Measurements from ENCODE around the gene DOK6. TPM values are rescaled to one million over a fixed set of nuclear protein-coding genes. Genes with fewer than 3 reads are reported as not detected.

DOK6 gene
- total and polyA plus RNA-seq, 2 donors (not counting 1 experiment from before 2014, with no cell fraction given), result not detected

GRCh38 chr18:69380324-69380723 lies 20.4 kb upstream of the DOK6 start:
- Histone ChIP-seq H3K4me3 (ENCODE audit: control extremely low read depth in 1 of 5, extremely low read depth in 1 of 5, insufficient read depth in 1 of 5, low read depth in 2 of 5, low read length in 4 of 5) (no peak overlapping the region), H4K20me1 (ENCODE audit: control insufficient read depth, insufficient read depth, low read length, poor library complexity, severe bottlenecking) (no peaks in the 10 kb centered on the region), H3K36me3 (replicated peaks in 1 of 2; ENCODE audit: control extremely low read depth in 1 of 2, control insufficient read depth in 1 of 2, extremely low read depth in 1 of 2, insufficient read depth in 2 of 2, low read length in 1 of 2) (no peaks in the 10 kb centered on the region), H3K79me2 (ENCODE audit: control insufficient read depth, insufficient read depth, low read length) (no peaks in the 10 kb centered on the region), H3K27me3 (replicated peaks in 1 of 4; ENCODE audit: control extremely low read depth in 1 of 4, control insufficient read depth in 3 of 4, insufficient read depth in 4 of 4, low read length in 3 of 4) (no peaks in the 10 kb centered on the region), H3K4me2 (replicated peaks; ENCODE audit: low read depth, low read length, poor library complexity, severe bottlenecking) (no peak overlapping the region), H3K9me3 (ENCODE audit: control extremely low read depth in 1 of 3, control insufficient read depth in 2 of 3, insufficient read depth in 1 of 3, low read length in 2 of 3) (no peaks in the 10 kb centered on the region), H3K9ac (ENCODE audit: low read length) (no peak overlapping the region), H3K4me1 (ENCODE audit: control insufficient read depth in 2 of 2, insufficient read depth in 2 of 2, low read length in 2 of 2) (no peaks in the 10 kb centered on the region), H2AFZ (ENCODE audit: insufficient read depth, low read depth, low read length, poor library complexity, severe bottlenecking) (no peak overlapping the region), H3K27ac (ENCODE audit: low read length in 2 of 2) (no peak overlapping the region)
- ChIA-PET POLR2A (no interaction called here), CTCF (no interaction called here)
- no peak for DNase-seq
- TF ChIP-seq, protein P1, sequence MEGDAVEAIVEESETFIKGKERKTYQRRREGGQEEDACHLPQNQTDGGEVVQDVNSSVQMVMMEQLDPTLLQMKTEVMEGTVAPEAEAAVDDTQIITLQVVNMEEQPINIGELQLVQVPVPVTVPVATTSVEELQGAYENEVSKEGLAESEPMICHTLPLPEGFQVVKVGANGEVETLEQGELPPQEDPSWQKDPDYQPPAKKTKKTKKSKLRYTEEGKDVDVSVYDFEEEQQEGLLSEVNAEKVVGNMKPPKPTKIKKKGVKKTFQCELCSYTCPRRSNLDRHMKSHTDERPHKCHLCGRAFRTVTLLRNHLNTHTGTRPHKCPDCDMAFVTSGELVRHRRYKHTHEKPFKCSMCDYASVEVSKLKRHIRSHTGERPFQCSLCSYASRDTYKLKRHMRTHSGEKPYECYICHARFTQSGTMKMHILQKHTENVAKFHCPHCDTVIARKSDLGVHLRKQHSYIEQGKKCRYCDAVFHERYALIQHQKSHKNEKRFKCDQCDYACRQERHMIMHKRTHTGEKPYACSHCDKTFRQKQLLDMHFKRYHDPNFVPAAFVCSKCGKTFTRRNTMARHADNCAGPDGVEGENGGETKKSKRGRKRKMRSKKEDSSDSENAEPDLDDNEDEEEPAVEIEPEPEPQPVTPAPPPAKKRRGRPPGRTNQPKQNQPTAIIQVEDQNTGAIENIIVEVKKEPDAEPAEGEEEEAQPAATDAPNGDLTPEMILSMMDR (IDR thresholded peaks at IDR 0.05), result no peak
- TF ChIP-seq EZH2 (IDR thresholded peaks at IDR 0.05; ENCODE audit: borderline replicate concordance, insufficient read depth, low read depth, low read length, poor library complexity, severe bottlenecking), result no peak
- no peak for ATAC-seq (ENCODE audit: low read depth)
- Mint-ChIP-seq H3K9me3 (ENCODE audit: insufficient read depth) (no peaks in the 10 kb centered on the region), H3K4me3 (no peak overlapping the region), H3K27ac (no peak overlapping the region), H3K27me3 (no peaks in the 10 kb centered on the region), H3K4me1 (no peaks in the 10 kb centered on the region)
- 90% methylated on average over 5 of the region's 7 CpGs for WGBS (ENCODE audit: insufficient coverage)
- intact Hi-C loops (cut with micrococcal nuclease), result no loop called here

GRCh38 chr18:69383186-69383585 lies 17.5 kb upstream of the DOK6 start:
- Mint-ChIP-seq H3K27me3 (no peaks in the 10 kb centered on the region), H3K4me1 (no peaks in the 10 kb centered on the region), H3K9me3 (ENCODE audit: insufficient read depth) (no peaks in the 10 kb centered on the region), H3K4me3 (no peak overlapping the region), H3K27ac (no peak overlapping the region)
- Histone ChIP-seq H3K4me1 (ENCODE audit: control insufficient read depth in 2 of 2, insufficient read depth in 2 of 2, low read length in 2 of 2) (no peaks in the 10 kb centered on the region), H3K4me3 (ENCODE audit: control extremely low read depth in 1 of 5, extremely low read depth in 1 of 5, insufficient read depth in 1 of 5, low read depth in 2 of 5, low read length in 4 of 5) (no peak overlapping the region), H3K27ac (ENCODE audit: low read length in 2 of 2) (no peak overlapping the region), H3K9me3 (ENCODE audit: control extremely low read depth in 1 of 3, control insufficient read depth in 2 of 3, insufficient read depth in 1 of 3, low read length in 2 of 3) (no peaks in the 10 kb centered on the region), H3K9ac (ENCODE audit: low read length) (no peak overlapping the region), H3K79me2 (ENCODE audit: control insufficient read depth, insufficient read depth, low read length) (no peaks in the 10 kb centered on the region), H3K4me2 (replicated peaks; ENCODE audit: low read depth, low read length, poor library complexity, severe bottlenecking) (no peak overlapping the region), H2AFZ (ENCODE audit: insufficient read depth, low read depth, low read length, poor library complexity, severe bottlenecking) (no peak overlapping the region), H3K36me3 (replicated peaks in 1 of 2; ENCODE audit: control extremely low read depth in 1 of 2, control insufficient read depth in 1 of 2, extremely low read depth in 1 of 2, insufficient read depth in 2 of 2, low read length in 1 of 2) (no peaks in the 10 kb centered on the region), H3K27me3 (replicated peaks in 1 of 4; ENCODE audit: control extremely low read depth in 1 of 4, control insufficient read depth in 3 of 4, insufficient read depth in 4 of 4, low read length in 3 of 4) (no peaks in the 10 kb centered on the region), H4K20me1 (ENCODE audit: control insufficient read depth, insufficient read depth, low read length, poor library complexity, severe bottlenecking) (no peaks in the 10 kb centered on the region)
- intact Hi-C loops (cut with micrococcal nuclease), result no loop called here
- DNase-seq (no peak), ATAC-seq (ENCODE audit: low read depth) (no peak)
- ChIA-PET CTCF (no interaction called here), POLR2A (no interaction called here)
- WGBS (ENCODE audit: insufficient coverage), result no CpG with 5 or more reads among the region's 3 CpGs
- TF ChIP-seq EZH2 (IDR thresholded peaks at IDR 0.05; ENCODE audit: borderline replicate concordance, insufficient read depth, low read depth, low read length, poor library complexity, severe bottlenecking), result no peak
- TF ChIP-seq, protein P1 (IDR thresholded peaks at IDR 0.05), result no peak

Data from B cell (primary cell).